HG03045 (cell line): ENCODE results near the gene ACER2.

Experiments
- ATAC-seq: cut with Tn5 transposase; IDR thresholded peaks from one replicate; pipeline ENCODE4 v1.9.1; 2021; ENCODE audit warnings: mild to moderate bottlenecking, moderate library complexity; ENCODE audit not compliant: unreplicated experiment

The ACER2 gene

DNA sequence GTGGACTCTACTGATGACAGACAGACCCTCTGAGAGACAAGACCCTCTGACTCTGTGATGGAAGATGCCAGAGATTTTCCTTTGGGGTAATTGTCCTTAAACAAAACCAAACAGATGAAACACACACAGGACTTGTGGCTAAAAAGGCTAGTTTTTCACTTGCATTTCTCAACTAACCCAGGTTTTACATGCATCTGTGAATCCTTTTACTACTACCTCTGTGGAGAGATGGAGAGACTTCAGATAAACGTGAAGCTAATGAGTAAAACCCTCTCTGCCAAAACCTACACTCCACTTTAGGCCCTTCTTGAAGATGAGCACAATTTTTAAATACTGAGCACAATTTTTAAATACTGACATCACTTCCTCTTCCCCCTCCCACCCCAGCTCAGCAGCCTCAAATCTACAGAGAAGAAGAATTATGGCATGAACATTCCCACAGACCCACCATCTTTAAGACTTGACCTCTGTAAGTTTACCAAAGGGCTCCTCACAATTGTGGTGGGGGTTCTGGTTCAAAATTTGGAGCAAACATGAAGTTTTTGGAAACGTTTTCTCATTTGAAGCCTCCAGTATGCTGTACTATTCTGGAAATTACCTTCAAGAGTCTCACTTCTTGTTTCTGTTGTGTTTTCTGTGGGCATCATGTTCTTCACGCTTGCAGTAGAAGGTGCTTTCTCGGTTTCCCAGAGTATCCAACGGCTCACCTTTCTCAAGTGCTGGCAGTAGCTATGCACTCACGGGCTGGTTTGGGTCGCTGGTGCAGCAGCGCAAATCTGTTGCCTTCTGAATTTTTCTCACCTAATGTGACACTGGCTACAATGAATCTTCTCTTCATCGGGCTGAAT lies 42.7 kb downstream of the ACER2 start:
- peak; percentile 91 for ATAC-seq

DNA sequence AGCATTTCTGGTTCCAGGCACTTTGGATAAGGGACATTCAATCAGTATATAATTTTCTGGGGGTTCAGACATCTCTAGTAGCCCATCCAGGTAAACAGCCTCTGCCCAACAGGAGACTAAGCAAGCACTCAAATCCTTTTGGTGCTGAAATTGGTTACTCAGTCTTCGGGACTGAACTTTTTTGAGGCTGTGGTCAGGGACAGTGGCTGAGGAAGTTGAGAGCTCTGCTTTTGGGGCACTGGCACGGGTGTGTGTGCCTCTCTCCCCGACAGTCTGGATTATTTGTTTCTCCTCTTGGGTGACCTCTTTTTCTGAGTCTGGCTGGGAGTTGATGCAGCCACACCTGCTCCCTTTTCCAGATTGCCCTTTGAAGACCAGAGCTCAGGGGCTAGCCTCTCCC lies 47.6 kb downstream of the ACER2 start:
- ATAC-seq: no peak

DNA sequence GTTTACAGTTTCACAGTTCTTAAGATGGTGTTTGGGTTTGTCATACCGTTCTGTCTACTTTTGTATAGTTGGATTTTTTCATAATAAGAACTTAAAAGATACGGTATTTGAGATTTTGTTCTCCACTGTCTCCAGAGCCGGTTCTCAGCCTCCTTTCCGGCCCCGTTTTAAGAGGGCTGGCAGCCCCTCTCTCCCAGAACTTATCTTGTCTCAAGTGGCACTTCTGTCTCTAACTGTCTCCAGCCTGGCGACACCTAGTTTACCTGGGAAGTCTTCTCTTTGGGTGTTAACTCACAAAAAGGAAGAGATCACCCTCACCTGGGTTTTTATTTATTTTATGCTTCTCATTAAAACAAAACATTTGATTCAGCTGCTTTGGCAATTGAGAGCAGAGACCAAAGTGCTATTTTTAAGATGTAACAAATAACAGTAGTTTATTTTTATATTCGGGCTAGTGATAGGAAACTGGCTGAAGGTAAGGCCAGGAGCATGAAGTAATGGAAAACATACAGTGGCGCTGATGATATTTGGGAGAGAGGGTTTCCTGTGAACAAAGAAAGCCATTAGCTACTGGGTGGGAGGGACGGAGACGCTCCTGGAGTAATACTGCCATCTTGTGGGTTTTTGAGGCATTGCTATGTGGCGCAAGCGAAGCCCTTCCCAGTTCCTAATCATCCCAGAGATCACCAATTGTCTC lies 48.3 kb downstream of the ACER2 start:
- peak; percentile 89 for ATAC-seq

DNA sequence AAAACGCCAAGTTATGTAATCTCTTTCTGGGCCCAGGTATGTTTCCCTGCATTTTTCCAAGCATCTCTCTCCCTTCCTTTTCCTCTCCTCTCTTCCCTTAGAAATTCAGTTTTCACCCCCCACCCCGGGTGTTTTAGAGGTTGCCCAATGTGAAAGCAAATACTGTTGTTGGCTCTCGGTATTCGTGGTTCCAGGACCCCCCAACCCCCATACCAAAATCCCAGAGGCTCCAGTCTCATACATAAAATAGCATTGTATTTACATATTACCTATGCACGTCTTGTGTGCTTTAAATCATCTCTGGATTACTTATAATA lies 48.8 kb downstream of the ACER2 start:
- ATAC-seq: peak; percentile 2

DNA sequence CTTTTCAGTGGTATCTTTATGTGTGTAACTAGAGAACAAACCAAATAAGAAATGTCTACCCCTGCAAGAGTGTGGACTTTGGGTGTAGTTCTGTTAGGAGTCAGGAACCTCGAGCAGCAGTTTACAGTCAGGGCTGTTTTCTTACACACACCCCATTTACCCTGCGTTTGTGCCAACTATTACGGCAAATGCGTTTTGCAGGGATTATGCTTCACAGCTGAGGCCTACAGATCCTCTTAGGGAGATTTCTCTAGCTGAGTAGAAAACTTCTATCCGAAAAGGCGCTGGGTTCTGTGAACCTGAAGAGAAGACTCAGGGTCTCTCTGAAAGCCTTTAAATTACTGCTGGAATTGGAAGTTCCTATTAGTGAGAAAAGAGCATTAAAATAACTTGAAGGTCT lies 51.4 kb downstream of the ACER2 start:
- ATAC-seq: no peak

DNA sequence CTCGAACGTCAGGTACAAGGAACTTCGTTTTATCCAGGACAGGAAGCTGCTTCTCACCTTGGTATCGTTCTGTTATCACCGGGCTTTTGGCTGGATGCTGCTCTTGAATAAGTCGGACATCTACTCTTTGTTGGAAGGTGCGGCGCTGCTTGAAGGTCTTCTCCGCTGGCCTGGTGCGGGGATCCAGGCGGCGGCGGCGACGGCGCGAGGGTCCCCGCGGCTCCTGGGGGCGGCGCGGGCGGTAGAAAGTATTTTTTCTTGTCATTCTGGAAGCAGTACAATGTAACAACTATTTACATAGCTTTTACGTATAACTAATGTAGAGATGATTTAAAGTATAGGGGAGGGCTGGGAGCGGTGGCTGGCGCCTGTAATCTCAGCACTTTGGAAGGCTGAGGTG lies 52.3 kb downstream of the ACER2 start:
- ATAC-seq: no peak

DNA sequence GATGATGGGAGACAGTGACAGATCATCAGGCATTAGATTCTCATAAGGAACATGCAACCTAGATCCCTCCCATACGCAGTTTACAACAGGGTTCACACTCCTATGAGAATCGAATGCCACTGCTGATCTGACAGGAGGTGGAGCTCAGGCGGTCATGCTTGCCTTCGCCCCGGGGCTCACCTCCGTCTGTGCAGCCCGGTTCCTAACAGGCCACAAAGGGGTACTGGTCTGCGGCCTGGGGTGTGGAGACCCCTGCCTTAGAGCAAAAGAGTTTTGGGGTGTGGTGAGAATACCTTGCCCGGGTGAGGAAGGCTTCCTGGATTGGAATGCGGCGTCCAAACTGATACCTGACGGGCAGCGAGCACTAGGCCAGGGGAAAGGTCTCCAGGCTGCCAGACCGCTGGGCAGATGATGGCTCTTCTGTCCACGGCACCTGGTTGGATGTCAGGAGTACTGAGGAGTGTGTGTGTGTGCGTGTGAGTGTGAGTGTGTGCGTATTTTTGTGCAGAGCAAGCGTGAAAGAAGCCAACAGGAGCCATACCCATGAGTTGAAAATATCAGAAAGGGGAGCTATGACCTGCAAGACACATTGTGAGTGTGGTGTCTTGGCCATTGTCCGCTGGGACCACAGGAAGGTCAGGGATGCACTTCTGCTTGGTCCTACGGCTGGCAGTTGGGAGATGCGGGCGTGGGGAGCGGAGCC lies 55.4 kb downstream of the ACER2 start:
- ATAC-seq: no peak

DNA sequence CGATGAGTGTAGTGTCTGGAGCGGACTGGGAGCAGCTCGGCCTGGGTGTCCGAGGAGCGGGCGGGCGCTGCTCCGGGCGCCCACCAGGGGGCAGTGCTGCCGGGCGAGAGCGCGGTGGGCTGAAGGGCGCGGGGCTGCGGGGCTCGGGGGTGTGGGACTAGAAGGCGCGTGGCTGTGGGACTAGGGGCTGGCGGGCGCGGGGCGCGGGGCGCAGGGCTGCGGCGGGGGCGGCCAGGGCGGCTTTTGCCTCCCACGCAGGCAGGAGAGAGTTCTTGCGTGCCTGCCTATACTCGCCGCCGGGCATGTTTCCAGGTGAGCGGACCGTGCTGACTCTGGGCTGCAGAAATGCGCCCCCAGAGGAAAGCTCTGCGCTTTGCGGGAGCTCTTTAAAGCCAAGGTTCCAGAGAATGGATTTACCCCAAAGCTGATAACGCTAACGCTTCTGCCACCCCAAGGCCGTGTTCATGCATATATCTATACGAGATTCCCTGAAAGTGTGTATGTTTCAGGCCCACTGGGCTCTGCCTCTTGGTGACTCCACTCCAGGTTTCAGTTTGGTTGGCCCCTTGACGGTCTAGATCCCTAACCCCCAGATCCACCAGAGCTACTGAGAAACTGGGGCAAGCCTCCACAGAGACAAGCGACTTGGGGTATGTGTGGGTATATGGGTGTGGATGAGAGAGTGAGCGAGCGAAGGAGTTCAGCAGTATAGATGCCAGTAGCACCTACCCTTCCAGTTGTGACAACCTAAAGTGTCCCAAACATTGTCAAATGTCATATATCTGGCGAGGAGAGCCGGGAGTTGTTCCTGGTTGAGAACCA lies 56.2 kb downstream of the ACER2 start:
- ATAC-seq: peak; percentile 94

DNA sequence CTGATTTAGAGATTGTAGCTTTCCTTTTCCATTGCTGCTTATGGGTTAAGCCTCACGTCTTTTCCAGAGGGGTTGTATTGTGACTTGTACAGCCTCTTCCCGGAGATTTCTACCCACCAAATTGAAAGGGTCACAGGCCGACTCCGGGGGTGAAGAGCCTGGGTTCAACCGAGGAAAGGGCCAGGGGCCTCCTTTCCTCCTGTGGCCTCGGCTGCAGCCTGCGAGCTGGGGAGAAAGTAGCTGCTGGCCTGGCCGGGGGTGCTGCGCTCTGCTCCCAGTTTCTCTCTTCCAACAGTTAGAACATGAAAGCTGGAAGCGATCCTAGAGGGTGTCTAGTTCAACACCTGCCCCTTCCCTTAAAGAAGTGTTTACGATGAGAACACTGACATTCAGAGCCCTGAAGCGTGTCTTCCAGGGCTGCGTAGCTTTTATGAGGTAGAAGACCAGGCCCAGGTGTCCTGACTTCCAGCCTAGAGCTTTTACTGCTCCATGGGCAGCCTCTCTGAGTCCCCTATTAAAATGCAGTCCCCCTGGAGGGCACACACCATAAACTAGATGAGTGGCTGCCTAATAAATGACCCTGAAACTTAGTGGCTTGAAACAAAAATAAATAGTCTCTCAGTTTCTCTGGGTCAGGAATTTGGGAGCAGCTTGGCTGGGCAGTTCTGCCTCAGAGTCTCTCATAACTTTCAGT lies 56.9 kb downstream of the ACER2 start:
- ATAC-seq: no peak

DNA sequence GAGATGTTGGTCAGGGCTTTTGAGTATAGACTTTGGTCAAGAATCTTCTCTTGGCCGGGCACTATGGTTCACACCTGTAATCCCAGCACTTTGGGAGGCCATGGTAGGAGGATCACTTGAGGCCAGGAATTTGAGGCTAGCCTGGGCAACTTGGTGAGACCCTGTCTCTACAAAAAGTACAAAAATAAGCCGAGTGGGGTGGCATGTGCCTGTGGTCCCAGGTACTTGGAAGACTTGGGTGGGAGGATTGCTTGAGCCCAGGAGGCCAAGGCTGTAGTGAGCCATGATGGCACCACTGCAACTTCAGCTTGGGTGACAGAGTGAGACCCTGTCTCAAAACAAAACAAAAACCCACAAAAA lies 57.5 kb downstream of the ACER2 start:
- ATAC-seq: no peak

DNA sequence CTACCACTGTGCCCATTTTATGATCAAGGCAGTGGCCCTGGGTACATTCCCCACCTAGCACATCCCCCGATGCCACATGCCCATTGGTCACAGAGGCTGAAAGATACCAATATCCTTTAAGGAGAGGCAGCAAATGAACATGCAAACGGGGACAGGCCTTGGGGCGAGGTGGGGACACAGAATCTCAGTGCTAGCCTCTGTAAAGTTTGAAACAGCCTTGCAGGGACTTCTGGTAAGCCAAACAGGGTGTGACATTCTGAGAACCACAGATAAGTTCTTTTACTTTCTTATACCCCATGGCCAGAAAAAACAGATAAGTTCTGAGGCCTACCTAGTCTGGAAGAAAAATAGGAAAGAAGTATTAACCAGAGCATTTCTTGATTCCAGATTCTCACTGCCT lies 60.5 kb downstream of the ACER2 start:
- no peak for ATAC-seq

DNA sequence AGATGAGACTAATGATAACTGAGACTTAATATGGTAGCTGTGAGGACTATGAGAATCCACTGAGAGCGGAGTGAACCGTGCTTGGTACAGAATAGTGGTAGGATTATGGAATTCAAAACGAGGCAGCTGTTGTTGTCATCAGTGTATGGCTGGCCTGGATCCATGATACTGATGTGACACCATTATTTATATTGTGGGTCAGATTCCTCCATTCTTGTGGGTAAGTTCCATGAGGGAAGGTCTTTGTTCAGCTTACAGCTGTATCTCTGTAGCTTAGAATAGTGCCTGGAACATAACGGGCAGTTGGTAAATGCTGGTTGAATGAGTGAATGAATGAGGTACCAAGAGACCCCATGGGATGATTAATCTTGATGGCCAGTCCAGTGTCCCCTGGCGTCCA lies 61.8 kb downstream of the ACER2 start:
- ATAC-seq: no peak

DNA sequence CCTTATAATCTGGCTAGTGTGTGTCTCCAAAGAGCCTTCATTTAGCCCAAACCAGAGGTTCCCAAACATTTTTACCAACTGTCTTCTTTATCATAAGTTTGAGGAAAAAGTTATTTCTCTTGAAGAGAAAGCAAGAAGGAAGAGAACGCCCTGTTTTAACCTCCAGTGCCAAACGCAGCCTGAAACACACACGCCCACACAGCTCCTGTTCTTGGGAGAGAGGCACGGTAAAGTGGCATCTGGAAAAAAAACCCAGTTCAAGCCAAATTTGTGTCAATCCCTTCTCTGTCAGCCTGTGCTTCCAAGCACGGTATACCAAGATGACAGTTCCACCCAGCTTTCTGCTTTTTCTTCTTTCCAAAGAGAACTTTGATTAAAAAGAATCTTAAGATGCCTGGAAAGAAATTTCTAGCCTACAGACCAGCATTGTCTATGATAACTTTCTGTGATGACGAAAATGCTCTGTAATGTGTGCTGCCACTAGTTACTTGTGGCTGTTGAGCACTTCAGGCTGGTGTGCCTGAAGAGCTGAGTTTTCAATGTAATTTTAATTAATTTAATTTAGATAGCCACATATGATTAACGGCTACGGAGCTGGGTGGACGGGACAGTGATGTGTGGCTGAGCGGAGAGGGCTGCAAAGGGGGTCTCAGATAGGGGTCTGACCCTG lies 62.3 kb downstream of the ACER2 start:
- no peak for ATAC-seq

DNA sequence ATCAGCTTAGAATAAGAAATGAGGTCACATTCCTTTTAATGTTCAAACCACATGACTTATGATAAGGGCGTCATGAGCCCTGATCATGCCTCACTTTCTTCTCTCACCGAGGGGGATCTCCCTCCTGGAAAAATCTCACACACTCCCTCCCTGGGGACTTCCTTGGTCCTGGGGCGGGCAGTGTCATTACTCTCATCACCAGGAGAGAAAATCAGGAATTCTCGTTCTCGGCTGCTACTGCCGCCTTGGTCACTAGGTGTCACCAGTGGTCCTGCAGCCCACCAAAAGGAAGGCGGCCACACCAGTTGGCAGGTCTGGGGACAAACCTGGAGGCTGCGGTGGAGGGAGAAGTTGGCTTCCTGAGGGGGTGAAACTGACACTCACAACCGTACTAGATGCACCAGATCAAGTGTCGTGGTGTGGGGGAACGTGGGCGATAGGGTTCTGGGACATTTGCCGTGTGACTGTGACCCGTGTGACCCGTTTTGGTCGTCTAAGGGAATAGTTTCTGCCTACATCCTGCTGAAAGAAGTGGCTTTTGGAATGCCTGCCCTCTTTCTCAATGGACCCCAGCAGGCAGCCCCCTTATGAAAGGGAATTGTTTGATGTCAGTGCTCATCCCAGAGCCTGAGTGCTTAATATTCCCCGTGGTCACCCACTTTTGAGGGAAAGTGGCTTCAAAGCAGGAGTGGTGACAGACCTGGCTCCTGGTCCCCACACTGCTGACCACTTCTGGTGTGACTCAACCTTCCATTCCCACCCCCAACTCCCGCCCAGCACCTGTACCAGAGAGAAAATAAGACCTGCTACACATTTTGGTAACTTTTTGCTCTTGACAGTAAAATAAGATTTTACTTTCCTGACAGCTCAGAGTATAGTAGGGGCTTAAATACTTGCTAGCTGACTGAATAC lies 63.2 kb downstream of the ACER2 start:
- ATAC-seq: peak; percentile 76

DNA sequence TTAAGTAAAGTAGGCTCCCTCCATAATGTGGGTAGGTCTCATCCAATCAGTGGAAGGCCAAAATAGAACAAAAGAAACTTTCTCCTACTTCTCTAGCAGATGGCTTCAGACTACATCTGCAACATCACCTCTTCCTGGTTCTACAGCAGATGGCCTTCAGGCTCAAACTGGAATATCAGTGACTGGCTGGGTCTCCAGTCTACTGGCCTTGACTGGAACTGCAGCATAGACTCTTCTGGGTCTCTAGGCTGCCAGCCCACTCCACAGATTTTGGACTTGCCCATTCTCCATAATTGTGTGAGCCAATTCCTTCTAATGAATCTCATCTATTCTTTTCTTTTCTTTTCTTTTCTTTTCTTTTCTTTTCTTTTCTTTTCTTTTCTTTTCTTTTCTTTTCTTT lies 64.8 kb downstream of the ACER2 start:
- ATAC-seq: no peak

DNA sequence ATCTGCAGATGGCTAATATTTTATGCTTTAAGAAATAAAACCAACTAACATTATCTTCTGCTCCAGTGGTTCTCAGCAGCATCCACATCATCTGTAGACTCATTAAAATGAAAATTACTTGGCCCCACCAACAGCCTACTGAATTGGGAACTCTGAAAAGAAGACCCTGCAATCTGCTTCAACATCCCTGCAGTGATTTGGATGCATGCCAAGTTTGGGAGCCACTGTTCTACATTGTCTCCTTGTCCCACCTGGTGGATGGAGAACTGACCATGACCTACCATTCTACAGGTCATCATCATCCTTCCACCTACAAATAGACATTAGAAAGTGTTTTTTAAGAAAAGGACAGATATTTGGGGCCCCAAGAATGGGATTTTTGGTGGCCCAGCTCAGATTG lies 71.1 kb downstream of the ACER2 start:
- no peak for ATAC-seq

DNA sequence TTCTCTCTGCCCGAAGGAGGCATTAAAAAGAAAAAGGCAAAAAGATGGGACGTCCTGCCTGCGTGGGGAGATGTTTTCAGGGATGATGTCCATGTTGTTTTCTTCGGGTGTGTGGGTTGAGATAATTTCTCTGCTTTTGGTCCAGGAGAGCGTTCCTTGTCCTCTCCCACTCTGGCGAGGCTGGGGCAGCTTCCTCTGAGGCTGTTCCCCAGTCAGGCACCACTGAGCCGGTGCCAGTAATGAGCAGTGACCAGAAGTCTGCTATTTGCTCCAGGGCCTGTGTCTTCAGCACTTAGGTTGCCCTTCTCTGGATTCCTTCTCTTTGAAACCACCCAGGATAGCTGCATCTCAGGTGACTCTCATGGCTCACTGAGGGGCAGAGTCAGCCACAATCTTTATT lies 71.5 kb downstream of the ACER2 start:
- no peak for ATAC-seq

DNA sequence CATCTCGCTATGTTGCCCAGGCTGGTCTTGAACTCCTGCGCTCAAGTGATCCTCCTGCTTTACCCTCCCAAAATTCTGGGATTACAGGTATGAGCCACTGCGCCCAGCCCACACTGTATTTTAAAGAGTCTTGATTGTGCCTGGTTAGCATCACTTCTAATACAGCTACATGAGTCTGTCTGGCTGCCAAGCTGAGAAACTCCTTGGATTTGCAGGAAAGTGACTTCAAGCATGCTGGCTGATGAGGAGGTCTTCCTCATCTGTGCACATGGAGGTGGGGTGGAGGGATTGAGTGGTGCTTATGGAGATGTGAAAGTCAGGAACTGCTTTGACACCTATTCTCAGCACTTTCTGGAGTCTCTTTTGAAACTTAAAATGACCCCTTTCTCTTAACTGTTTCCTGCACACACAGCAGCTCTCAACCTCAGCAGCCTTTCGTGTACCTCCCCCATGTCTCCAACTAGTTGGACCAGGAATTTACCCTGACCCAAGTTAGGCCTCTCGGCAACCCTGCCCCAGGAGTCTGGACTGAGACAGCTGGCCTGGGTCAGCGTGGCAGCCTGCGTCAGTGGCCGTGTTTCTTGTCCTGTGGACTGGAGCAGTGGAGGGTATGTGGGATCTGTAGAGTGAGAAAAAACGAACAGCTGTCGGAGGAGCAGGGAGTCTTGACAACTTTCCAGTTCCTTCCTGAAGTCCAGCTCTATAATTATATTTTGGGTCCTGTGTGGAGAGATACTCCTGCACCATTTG lies 72.5 kb downstream of the ACER2 start:
- ATAC-seq: no peak
